ENCODE measurements around the gene CHCHD10. TPM values are rescaled to one million over a fixed set of nuclear protein-coding genes. Genes with fewer than 3 reads are reported as not detected.

Gene CHCHD10
- total and polyA plus RNA-seq, 2 of the 13 experiments (the other 11 are each of a cell fraction or from before 2014, with no cell fraction given), result 37.0 to 62.8 TPM

GRCh38 chr22:23786752-23787599, 19.2 kb upstream of the CHCHD10 start, which contains the start of gene SMARCB1 (continued):
- TF ChIP-seq ZNF468 (CRISPR knock-in tag; IDR thresholded peaks at IDR 0.05) (no peak), ZMYM3 (CRISPR knock-in tag; IDR thresholded peaks at IDR 0.05) (no peak), MED1 (CRISPR knock-in tag; IDR thresholded peaks at IDR 0.05) (peak; percentile 65), ZNF704 (CRISPR knock-in tag; IDR thresholded peaks at IDR 0.05; ENCODE audit: borderline replicate concordance) (no peak), ZNF747 (CRISPR knock-in tag; IDR thresholded peaks at IDR 0.05; ENCODE audit: borderline replicate concordance) (no peak), ZBTB2 (CRISPR knock-in tag; IDR thresholded peaks at IDR 0.05; ENCODE audit: low read depth) (0 out of 2 replicates have a peak, but pooled peaks have one; percentile 9), BHLHE40 (IDR thresholded peaks at IDR 0.05; ENCODE audit: low read length) (no peak), ZNF644 (CRISPR knock-in tag; IDR thresholded peaks at IDR 0.05; ENCODE audit: low read depth) (no peak), ZNF598 (CRISPR knock-in tag; IDR thresholded peaks at IDR 0.05; ENCODE audit: borderline replicate concordance) (no peak), ZC3H4 (CRISPR knock-in tag; IDR thresholded peaks at IDR 0.05; ENCODE audit: borderline replicate concordance) (peak; percentile 55; the same call in 1 of the 2 replicates), PITX1 (CRISPR knock-in tag; IDR thresholded peaks at IDR 0.05) (0 out of 2 replicates have a peak, but pooled peaks have one; percentile 24), RARA (CRISPR knock-in tag; IDR thresholded peaks at IDR 0.05) (no peak), ZBTB38 (CRISPR knock-in tag; IDR thresholded peaks at IDR 0.05) (peak; percentile 10; the same call in 1 of the 2 replicates), ZKSCAN8 (CRISPR knock-in tag; IDR thresholded peaks at IDR 0.05; ENCODE audit: borderline replicate concordance) (no peak), FOSL1 (CRISPR knock-in tag; IDR thresholded peaks at IDR 0.05; ENCODE audit: borderline replicate concordance) (no peak), EZH2 (conservative IDR thresholded peaks at IDR 0.05; ENCODE audit: low read depth, low read length) (no peak), MEIS1 (CRISPR knock-in tag; IDR thresholded peaks at IDR 0.05; ENCODE audit: borderline replicate concordance) (no peak), ZNF672 (CRISPR knock-in tag; IDR thresholded peaks at IDR 0.05) (no peak), ZFP36 (IDR thresholded peaks at IDR 0.05; ENCODE audit: borderline replicate concordance, low read depth, low read length, partially characterized antibody) (no peak), ZBTB43 (CRISPR knock-in tag; conservative IDR thresholded peaks at IDR 0.05) (no peak)
